ENCODE results near the gene EML2.

The EML2 gene

GRCh38 chr19:45584332-45585157 is 54.7 kb downstream of the EML2 start, which contains the start of gene OPA3:
Gene OPA3 (minus strand): TSS chr19:45584802. CDS start chr19:45584764, 38 bp downstream.
- DNase-seq, result peak; percentile 96 to 100 (median 99)

GRCh38 chr19:45581576-45581975 is 57.6 kb downstream of the EML2 start:
- no peak for DNase-seq

- no peak for DNase-seq
Observed at GRCh38 chr19:45578861-45579260, 60.3 kb downstream of the EML2 start.

GRCh38 chr19:45577111-45577905 is 61.9 kb downstream of the EML2 start:
- no peak for DNase-seq

GRCh38 chr19:45576682-45577081 is 62.5 kb downstream of the EML2 start:
- no peak for DNase-seq

- no peak for DNase-seq
Observed at GRCh38 chr19:45575216-45575615, 64.0 kb downstream of the EML2 start.

GRCh38 chr19:45574526-45574925 is 64.7 kb downstream of the EML2 start:
- DNase-seq, result no peak

- DNase-seq, result no peak
Observed at GRCh38 chr19:45571457-45572220, 67.6 kb downstream of the EML2 start.

GRCh38 chr19:45569619-45570421 is 69.4 kb downstream of the EML2 start:
- peak in 3 of 5 experiments; percentile 30 to 52 (median 38) for DNase-seq

- no peak for DNase-seq
Observed at GRCh38 chr19:45568732-45569131, 70.5 kb downstream of the EML2 start.

GRCh38 chr19:45567609-45568008 is 71.6 kb downstream of the EML2 start:
- DNase-seq, result no peak

GRCh38 chr19:45564131-45564780 is 74.9 kb downstream of the EML2 start:
- DNase-seq, result no peak

- no peak for DNase-seq
Observed at GRCh38 chr19:45560686-45561085, 78.5 kb downstream of the EML2 start.

GRCh38 chr19:45560038-45560437 is 79.2 kb downstream of the EML2 start:
- no peak for DNase-seq
